Hepatocyte (in vitro differentiated cells): Measurements from ENCODE around the gene SERPINF2.

Source experiments
- CTCF ChIP-seq: fragments of 200-600 bp; sonication (generic); IDR thresholded peaks from 2 replicates; pipeline ENCODE4 v1.5.1; 2016; ENCODE audit warnings: antibody characterized with exemption, mild to moderate bottlenecking; ENCODE audit not compliant: poor library complexity
- EZH2 ChIP-seq: fragments of 200-600 bp; sonication (generic); IDR thresholded peaks from 2 replicates; pipeline ENCODE4 v1.6.1; 2016; ENCODE audit warnings: antibody characterized with exemption, mild to moderate bottlenecking, borderline replicate concordance
- EZH2phosphoT487 ChIP-seq: fragments of 200-600 bp; sonication (generic); IDR thresholded peaks from one replicate; pipeline ENCODE4 v1.6.1; 2018; ENCODE audit warnings: antibody characterized with exemption, mild to moderate bottlenecking, low read depth, moderate library complexity; ENCODE audit not compliant: unreplicated experiment, severe bottlenecking

- TF ChIP-seq CTCF (no peak), EZH2phosphoT487 (no peak), EZH2 (no peak)
Observed at GRCh38 chr17:1773696-1774181, 31.1 kb downstream of the SERPINF2 start.
